Fibroblast of pulmonary artery (primary cell): Measurements from ENCODE around the gene PCDHGA1.

Experiments
- DNase-seq: peaks from one replicate; pipeline ENCODE4 v3.0.0-alpha.2; 2010; ENCODE audit warnings: low read depth
- H3K4me3 ChIP-seq: replicated peaks from 2 replicates; pipeline ENCODE4 v1.5.1; 2011; ENCODE audit warnings: low read depth, mild to moderate bottlenecking, control low read depth, low read length, moderate library complexity
- CTCF ChIP-seq: IDR thresholded peaks from 2 replicates; pipeline ENCODE4 v1.5.1; 2011; ENCODE audit warnings: mild to moderate bottlenecking, control low read depth, low read length, inconsistent platforms; ENCODE audit errors: missing control alignments

The PCDHGA1 gene

GRCh38 chr5:141508798-141509611 lies 178.7 kb downstream of the PCDHGA1 start:
- no peak for TF ChIP-seq CTCF
- peak; percentile 96 for DNase-seq
- peak overlapping the region; percentile 44 for H3K4me3 ChIP-seq

- no peak for TF ChIP-seq CTCF
- H3K4me3 ChIP-seq, result no peak overlapping the region
- no peak for DNase-seq
Observed at GRCh38 chr5:141510160-141510559, 179.8 kb downstream of the PCDHGA1 start.

GRCh38 chr5:141510850-141511601 lies 180.7 kb downstream of the PCDHGA1 start:
- no peak overlapping the region for H3K4me3 ChIP-seq
- no peak for DNase-seq
- TF ChIP-seq CTCF, result no peak

GRCh38 chr5:141511771-141512325 lies 181.5 kb downstream of the PCDHGA1 start:
- no peak for TF ChIP-seq CTCF
- no peak overlapping the region for H3K4me3 ChIP-seq
- DNase-seq, result no peak

- DNase-seq, result peak; percentile 63
- peak overlapping the region; percentile 45 for H3K4me3 ChIP-seq
- TF ChIP-seq CTCF, result peak; percentile 79
Observed at GRCh38 chr5:141512390-141512910, 182.1 kb downstream of the PCDHGA1 start.

- peak; percentile 51 for DNase-seq
- no peak for TF ChIP-seq CTCF
- H3K4me3 ChIP-seq, result peak overlapping the region; percentile 45
Observed at GRCh38 chr5:141512911-141513626, 182.8 kb downstream of the PCDHGA1 start.
